A172 (cell line): ENCODE data around the gene PRRT4. TPM values are rescaled to one million over a fixed set of nuclear protein-coding genes. Genes with fewer than 3 reads are reported as not detected.

Experiments
- DNase-seq: peaks from one replicate; pipeline ENCODE4 v3.0.0-alpha.2; 2015; ENCODE audit warnings: low spot score
- total RNA-seq: library from RNA; depleted of rRNA; stranded (reverse); fragments of >200 nt; shearing (Covaris generic); gene quantifications from 2 replicates; pipeline ENCODE4 v1.2.3, GENCODE V29; 2014

Gene PRRT4
- total RNA-seq, 1 experiment from 2014 or later: 1.6 TPM

DNA sequence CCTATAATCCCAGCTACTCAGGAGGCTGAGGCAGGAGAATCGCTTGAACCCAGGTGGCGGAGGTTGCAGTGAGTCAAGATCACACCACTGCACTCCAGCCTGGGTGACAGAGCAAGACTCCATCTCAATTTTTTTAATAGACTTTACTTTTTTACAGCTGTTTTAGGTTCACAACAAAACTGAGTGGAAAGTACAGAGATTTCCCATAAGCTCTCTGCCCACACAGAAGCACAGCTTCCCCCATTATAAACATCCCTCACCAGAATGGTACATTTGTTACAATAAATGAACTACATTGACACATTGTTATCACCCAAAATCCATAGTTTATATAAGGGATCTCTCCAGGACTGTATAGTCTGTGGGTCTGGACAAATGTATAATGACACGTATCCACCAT lies 14.6 kb upstream of the PRRT4 start:
- DNase-seq: no peak

DNA sequence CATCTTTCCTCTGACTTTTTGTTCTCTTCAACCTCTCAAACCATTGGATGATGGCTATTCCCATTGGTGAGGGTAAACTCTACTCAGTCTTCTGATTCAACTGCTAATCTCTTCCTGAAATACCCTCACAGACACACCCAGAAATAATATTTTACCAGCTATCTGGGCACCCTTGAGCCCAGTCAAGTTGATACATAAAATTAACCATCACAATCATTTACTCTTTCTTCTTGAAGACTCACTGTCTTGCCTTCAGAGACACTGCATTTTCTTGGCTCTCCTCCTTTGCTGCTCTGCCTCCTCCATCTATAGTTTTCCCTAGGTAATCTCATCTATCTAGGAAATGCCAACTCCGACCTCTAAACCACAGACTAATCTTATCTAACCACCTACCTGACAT lies 12.6 kb upstream of the PRRT4 start:
- DNase-seq: no peak

DNA sequence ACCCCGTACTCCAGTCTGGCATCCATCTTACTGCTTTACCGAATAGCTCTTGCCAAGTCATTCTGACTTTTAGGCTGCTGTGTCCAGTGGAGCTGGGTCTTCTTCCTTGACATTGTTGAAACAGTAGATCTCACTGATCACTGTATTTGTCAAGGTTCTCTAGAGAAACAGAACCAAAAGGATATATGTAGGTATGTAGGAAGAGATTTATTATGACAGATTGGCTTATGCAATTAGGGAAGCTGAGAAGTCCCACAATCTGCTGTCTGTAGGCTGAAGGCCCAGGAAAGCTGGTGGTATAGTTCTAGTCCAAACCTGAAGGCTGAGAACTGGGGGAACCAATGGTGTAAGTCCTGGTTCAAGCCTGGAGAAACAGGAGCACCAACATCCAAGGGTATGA lies 12.1 kb upstream of the PRRT4 start:
- DNase-seq: no peak

DNA sequence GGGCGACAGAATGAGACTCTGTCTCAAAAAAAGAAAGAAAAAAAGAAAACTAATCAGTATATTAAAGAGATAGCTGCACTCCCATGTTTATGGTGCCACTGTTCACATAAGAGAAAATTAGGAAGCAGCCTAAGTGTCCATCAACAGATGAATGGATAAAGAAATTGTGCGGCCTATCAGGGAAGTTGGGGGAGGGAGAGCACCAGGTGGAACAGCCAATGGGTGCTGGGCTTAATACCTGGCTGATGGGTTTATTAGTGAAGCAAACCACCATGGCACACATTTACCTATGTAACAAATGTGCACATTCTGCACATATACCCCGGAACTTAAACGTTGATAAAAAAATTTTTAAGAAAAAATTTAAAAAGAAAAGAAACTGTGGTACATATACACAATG lies 9.0 kb upstream of the PRRT4 start:
- DNase-seq: no peak

DNA sequence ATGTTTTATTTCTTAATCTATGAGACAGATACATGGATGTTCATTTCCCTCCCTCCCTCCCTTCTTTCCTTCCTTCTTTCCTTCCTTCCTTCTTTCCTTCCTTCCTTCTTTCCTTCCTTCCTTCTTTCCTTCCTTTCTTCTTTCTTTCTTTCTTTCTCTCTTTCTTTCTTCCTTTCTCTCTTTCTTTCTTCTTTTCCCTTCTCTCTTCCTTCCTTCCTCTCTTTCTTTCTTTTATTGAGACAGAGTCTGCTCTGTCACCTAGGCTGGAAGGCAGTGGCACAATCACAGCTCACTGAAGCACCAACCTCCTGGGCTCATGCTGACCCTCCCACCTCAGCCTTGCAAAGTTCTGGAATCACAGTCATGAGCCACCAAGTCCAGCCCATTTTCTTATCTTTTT lies 5.5 kb upstream of the PRRT4 start:
- DNase-seq: no peak

DNA sequence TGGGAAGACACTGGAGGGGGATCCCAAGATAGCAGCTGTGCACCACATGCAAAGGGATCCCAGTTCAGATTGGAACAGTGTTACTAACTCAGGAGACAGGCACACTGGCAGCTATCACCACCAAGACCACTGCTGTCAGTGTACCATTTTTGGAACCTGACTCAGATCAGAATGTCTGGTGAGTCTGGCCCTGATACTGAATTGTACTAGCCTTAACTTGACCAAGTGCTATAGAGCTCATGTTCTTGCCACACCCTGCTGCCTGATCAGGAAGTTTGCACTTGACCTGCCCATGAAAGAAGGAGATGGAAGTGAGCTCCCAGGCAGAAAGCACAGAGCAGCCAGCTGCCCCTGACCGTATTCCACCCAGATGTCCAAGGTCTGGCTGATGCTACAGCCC lies 4.8 kb upstream of the PRRT4 start:
- no peak for DNase-seq

DNA sequence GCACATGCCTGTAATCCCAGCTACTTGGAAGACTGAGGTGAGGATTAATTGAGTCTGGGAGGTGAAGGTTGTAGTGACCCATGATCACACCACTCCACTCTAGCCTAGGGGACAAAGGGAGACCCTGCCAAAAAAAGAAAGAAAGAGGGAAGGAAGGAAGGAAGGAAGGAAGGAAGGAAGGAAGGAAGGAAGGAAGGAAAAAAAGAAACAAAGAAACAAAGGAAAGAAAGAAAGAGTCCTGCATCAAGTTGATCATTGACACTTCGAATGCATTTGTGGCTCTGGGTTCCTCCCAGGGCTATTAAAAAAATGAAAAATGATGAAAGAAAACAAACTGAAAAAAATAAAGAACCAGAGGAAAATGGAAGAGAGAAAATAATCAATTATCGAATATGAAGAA lies 3.9 kb upstream of the PRRT4 start:
- no peak for DNase-seq

DNA sequence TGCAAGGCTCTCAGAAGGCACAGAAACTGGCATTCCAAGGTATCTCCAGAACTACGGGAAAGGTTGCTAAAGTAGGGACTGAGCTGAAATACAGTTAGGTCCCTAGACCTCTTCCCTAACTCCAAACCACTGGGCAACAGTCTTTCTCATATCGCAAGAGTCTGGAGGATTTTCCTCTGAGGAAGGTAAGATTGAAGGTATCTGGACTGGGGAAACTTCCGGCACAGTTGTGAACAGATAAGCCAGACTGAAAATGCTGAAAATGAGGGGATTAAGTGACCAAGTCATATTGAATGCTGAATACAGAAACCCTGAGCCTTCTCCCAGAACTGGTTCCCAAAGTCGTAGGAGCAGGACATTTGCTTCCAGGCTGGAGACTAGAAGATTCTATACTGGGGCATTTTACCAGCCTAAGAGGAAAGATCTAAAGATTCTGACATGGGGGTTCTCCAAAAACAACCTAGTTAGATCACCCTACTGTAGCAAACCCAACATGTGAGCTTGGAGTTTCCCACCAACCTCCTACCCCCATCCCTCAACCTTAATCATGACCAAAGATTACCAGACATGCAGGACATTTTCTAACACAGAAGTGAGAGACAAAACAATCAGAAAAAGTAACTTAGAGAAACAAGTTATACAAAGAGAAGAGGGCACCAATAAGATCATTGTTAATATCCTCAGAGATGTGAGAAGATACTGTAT lies 2.8 kb upstream of the PRRT4 start:
- DNase-seq: no peak

DNA sequence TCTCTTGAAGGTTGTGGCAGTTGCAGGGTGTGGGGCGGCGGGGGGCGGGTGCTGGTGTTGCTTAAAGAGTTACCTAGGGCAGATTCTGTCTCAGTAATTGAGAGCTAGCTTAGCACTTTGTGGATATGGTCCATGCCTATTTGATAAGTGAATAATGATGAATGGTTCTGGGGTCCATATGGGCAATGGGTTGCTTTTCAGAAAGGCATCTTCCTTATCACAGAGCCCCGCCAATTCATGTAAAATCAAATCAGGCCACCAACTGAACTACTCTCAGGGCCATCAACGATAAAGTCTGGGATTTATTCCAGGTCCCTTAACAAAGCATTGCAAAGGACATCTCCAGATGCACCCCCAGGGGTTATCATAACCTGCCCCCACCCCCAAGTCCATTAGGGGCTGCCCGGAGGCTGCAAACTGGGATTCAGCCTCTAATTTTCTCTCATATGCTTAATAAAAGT lies 1.8 kb upstream of the PRRT4 start:
- DNase-seq: no peak

DNA sequence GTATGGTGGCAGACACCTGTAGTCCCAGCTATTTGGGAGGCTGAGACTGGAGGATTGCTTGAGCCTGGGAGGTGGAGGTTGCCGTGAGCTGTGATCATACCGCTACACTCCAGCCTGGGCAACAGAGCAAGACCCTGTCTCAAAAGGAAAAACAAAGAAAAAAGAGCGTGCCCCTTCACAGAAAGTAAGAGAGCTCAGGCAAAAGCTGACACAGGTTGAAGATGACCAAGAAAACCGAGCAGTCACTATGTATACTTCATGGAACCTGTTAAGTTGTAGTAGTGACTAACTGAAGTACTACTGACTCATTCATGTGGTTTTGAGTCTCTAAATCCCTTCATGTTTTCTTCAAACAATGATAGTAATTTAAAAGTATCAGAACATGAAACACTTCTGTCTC lies 1.2 kb upstream of the PRRT4 start:
- peak; percentile 35 for DNase-seq

DNA sequence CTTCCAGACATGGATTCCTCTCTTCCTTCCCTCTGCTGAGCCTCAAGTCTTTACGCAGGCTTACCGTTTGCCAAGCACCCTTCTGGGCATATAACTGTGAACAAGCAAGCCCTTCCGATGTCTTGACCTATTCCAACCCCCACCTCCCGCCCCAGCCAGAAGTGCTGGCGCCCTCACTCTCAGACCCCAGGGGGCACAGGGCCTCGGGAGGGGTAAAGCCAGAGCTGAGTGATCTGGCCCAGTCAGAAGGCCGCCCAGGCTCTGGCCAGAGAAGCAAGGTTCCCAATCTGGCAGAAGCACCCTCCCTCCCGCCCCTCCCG lies 1.2 kb downstream of the PRRT4 start:
- no peak for DNase-seq

DNA sequence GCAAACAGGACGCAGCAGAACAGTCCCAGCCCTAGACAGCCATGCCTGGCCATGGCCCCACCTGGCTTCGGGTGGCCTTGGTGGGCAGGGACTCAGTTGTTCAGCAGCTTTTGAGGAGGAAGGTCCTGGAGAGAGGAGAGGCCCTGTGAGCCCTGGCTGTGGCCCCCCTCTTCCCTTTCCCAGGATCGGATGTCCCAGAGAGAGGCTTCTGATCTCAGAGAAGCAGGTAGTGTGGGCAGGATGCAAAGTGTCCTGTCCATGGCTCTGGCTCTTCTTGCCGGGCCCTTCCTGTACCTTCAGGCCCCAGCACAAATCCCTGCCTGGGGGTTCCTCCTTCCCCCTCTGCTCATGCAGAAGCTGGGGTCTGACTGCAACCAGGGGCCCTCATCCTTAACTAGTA lies 1.6 kb downstream of the PRRT4 start:
- no peak for DNase-seq

DNA sequence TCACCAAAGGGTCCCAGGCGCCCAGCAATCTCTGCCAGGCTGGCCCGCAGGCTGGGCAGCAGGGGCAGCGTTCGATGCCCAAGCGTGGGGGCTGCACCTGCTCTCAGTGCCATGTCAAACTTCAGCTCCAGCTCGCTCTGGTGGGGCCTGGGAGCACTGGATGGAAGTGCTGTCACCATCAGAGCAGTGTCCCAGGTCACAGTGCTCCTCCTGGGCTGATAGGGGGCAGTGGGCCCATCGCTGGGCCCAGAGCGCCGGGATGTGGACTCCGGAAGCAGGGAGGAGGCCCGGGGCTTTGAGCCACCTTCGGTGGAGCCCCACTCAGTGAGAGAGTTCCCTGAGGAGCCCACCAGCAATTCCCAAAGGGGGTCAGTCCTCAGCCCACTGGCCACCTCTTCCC lies 2.2 kb downstream of the PRRT4 start:
- DNase-seq: no peak

DNA sequence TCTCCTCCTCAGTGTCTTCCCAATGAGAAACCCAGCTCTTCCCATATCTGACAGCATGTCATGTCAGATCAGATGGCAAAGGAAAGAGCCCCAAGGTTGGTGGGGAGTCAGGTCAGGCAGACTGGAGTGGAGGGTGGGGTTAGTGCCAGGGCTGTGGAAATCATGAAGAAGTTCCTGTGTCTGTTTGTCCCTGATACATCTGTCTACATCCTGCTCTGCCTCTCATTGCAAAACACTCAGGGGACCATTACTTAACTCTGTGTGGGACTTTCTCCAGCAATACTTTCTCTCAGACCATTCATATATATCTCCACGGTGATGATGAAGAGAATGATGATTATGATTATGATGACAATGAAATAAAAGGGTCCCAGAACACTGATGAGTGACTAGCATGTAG lies 3.3 kb downstream of the PRRT4 start:
- DNase-seq: no peak

DNA sequence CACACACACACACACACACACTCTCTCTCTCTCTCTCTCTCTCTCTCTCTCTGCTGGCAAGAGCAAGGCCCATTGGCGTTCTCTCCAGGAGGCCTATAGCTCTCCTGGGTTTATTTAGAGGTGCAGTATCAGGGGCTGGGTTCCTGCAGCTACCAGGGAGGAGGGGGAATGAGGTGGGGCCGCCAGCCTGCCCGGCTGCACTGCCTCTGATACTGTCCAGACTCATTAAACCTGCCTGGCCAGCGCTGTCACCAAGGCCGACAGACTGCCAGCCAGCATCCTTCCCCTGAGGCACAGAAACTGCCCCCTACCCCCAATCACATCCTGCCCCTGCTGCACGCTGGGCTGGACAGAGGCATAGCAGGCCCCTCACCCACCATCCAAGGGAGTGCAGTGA lies 4.3 kb downstream of the PRRT4 start:
- no peak for DNase-seq

DNA sequence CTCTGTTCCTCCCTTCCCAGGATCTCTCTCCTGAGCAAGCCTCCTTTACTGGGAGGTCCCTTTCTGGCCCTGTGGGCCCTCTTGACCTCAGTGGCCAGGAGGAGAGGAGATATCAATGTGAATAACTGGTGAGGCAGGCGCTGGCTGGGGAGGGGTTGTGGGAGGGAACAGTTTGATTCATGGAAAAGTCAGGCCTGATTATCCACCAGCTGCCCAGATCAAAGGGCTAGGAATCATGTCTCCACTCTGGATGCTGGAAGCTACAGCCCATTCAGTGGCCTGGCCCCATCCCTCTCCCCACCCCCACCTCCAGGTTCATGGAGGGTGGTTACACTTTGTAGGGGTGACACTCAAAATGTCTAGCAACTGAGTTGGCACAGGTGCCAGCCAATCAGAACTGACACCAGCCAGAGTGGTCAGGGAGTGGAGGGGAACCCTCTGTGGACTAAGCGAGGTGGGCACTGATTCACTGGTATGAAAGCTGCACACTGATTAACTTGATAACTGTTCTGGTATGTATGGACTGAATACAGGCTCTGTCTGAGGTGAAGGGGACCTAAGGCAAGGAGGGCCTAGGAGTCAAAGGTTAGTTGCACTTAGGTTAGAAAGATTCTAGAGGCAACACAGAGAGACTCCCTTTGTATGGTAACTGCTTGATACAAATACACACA lies 4.8 kb downstream of the PRRT4 start:
- DNase-seq: no peak

DNA sequence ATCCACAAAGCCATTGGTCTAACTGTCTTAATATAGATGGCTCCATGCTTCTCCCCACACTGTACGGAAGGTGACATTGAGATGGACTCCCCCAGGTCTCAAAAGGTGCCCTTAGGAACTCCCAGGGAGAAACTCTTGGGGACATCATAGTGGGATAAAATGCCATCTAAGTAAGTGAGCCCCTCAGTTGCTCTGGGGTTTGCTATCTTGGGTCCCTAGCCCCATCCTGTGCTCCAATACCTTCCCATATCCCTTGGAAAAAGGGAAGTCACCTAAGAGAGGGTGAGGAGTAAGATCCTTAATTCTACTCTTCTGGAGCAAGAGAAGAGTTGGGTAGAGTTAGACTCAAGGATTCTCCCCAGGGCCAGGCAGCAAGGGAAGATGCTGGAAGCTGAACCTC lies 7.9 kb downstream of the PRRT4 start:
- no peak for DNase-seq

DNA sequence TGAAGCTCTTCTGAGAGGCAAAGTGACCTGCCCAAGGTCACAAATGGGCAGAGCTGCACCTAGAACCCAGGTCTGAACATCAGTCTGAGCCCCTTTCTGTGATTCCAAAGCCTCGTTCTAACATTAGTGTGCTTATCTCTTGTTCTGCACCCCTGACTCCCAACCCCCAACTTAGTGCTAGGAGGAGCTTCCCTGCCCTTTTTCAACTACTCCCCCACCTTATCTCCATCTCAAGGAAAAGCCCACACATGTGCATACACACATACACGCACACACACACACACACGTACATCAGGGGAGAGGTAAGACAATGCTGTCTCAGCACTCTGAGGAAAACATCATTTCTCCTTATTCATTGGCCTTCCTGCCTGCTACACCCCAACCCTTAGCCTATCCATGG lies 8.3 kb downstream of the PRRT4 start:
- DNase-seq: no peak

DNA sequence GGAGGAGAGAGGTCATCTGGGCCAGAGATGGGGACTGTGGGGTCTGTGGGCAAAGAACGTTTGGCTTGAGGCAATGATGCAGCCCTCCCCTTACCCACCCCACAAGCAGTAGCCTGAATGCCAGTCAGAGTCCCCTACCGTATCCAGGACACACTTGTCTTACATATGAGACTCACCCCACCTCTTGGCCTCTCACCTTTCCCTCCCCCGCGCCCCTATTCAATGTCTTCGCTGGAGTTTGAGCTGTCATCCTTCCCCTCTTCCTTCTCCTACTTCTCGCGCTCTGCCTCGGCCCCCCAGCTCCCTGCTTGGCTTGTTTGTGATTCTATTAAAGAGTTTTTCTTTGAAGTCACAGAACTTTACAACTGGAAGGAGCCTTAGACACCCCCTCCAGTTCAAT lies 8.9 kb downstream of the PRRT4 start:
- no peak for DNase-seq

DNA sequence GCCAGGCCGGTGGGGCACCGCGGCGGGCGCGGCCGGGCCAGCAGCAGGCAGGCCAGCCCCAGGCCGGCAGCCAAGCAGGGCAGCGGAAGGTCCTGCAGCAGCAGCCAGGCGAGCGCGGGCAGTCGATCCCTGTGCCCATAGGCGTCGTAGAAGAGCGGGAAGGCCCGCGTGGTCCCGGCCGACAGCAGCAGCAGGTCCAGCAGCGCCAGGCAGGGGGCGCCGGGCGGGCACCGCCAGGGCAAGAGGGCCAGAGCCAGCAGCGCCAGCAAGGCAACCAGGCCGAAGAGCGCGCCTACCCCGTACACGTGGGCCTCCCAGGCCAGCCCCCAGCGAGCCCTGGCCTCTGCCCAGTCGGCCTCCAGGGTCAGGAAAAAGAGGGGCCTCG lies 9.3 kb downstream of the PRRT4 start:
- DNase-seq: no peak

DNA sequence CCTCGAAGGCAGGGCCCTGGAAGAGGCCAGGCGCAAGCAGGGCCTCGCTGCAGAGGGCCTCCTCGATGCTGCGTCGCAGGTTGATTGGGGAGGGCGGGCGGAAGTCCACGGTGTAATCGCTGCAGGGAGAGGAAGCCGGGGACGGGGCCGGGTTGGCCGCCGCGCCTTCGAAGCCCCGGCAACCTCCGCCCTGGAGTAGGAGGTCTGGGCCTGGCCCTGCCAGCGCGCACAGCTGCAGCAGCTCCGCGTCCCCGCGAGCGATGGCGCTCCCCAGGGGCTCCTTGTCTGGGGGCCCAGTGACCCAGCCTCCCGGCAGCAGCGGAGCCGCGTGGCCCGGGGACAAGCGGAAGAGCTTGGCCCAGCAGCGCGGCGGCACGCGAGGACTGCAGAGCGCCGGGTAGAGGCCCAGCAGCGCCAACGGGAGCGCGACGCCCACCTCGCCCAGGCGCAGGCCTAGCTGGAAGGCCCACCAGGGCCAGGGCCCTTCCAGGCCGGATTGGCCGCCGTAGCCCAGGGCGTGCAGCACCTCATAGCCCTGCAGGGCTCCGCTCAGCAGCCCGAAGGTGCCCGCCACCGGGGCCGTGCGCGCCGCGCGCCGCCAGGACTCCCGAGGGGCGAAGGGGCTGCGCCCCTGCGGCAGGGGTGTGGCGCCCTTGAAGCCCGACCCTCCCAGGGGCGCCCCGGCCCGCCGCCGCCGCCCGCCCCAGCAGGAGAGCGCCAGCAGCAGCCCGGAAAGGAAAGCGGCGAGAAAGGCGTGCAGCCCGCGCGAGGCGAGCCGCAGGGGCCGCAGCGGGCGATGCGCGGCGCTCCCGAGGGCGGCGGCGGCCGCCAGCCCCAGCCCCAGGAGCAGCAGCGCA lies 10.0 kb downstream of the PRRT4 start:
- DNase-seq: no peak

DNA sequence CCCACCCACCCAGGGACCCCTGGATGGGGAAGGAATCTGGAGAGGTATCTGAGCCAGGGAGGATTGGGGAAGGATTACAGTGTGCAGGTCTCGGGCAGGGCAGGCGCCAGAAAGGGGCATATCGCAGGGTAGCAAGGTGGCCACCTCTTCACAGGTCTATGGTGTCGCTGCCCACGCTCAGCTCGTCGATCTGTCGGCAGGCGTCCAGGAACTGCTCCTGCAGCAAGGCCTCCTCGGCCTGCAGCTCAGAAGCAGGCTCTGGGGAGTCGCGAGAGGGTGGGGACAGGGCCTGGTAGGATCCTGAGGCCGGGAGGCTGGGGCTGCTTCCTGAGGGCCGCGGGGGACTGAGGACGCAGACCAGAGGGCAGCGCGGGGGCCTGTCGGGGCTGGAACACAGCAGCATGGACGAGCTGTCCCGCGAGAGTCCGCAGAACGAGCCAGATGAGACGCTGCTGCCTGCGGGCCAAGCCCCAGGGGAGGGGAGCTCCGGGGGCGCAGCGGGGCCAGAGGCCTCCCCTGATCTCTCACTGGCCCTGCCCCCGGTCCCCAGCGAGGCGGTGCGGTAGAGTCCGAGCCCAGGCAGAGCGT lies 10.7 kb downstream of the PRRT4 start:
- DNase-seq: no peak

DNA sequence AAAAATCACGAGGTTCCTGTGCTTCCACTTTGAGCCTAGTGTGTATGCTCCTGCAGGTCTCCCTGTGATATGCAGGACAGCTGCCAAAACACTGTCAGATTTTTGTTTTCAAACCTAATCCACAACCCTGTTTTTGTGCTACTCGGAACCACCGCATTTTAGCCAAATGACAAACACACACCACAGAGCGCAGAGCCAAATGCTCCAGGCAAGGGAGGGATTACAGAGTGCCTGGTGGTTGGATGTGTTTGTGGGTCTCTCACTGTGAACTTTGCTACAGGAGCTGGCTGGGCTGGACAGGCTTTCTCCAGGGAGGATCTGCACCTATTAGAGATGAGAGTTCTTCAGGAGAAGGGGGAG lies 12.0 kb downstream of the PRRT4 start:
- no peak for DNase-seq
